Motor neuron (in vitro differentiated cells): ENCODE results near the gene MCM3AP. TPM values are rescaled to one million over a fixed set of nuclear protein-coding genes. Genes with fewer than 3 reads are reported as not detected.

Experiments
- total RNA-seq, 8 experiments: library from RNA; unstranded; fragments of 300-600 nt; gene quantifications; 2 replicates each; pipeline versions ENCODE4 v1.2.3 to v1.2.4, GENCODE V29; 2022

The MCM3AP gene
- total RNA-seq, 8 experiments from 2014 or later = 41.5 to 99.3 (median 50.8) TPM

Other genes with a start within 250 kb of the MCM3AP start
- gene COL6A2, start 187.5 kb downstream of the MCM3AP start, total RNA-seq = 100 to 1,000 TPM in 1 of 8 experiments, 10 to 100 TPM in 1, 1 to 10 TPM in 6; 2.6 to 153 (median 5.0) TPM
- gene FTCD, start 130.0 kb downstream of the MCM3AP start, total RNA-seq = 1 to 10 TPM in 3 of 8 experiments, under 1 TPM in 2, not detected in 3; 0.29 to 4.0 (median 1.1) TPM
- gene SPATC1L, start 101.2 kb downstream of the MCM3AP start, total RNA-seq = 10 to 100 TPM in 6 of 8 experiments, 1 to 10 TPM in 2; 9.5 to 16.8 (median 13.1) TPM
- gene LSS, start 56.8 kb downstream of the MCM3AP start, total RNA-seq = 100 to 1,000 TPM in 2 of 8 experiments, 10 to 100 TPM in 6; 24.5 to 177 (median 51.8) TPM
- 10 to 100 TPM; 19.4 to 43.8 (median 32.7) TPM for gene YBEY, start 731 bp upstream of the MCM3AP start, total RNA-seq
- 10 to 100 TPM in 2 of 8 experiments, 1 to 10 TPM in 5, under 1 TPM in 1; 0.92 to 15.3 (median 2.8) TPM for gene C21orf58, start 38.3 kb upstream of the MCM3AP start, total RNA-seq
- gene PCNT, start 38.5 kb upstream of the MCM3AP start, total RNA-seq = 10 to 100 TPM in 7 of 8 experiments, 1 to 10 TPM in 1; 8.9 to 49.0 (median 14.3) TPM
- 10 to 100 TPM; 13.2 to 70.9 (median 16.5) TPM for gene DIP2A, start 173.3 kb upstream of the MCM3AP start, total RNA-seq